Testis (tissue), 2 donors: ENCODE measurements around the gene LSR.

ENCODE experiments used
- POLR2A ChIP-seq: fragments of 450-650 bp; IDR thresholded peaks from one replicate; pipeline ENCODE4 v1.6.1; 2017; ENCODE audit warnings: antibody characterized with exemption, mild to moderate bottlenecking, moderate library complexity
- TF ChIP-seq, protein P1 (sequence below), 3 experiments: fragments of 450-650 bp in 2 of 3; fragments of 200-600 bp in 1 of 3; sonication (generic) in 1 of 3; IDR thresholded peaks; one replicate each; pipeline ENCODE4 v1.5.1; 2016 to 2019; ENCODE audit warnings: antibody characterized with exemption in 3 of 3, mild to moderate bottlenecking in 2 of 3, moderate library complexity in 1 of 3

DNA sequence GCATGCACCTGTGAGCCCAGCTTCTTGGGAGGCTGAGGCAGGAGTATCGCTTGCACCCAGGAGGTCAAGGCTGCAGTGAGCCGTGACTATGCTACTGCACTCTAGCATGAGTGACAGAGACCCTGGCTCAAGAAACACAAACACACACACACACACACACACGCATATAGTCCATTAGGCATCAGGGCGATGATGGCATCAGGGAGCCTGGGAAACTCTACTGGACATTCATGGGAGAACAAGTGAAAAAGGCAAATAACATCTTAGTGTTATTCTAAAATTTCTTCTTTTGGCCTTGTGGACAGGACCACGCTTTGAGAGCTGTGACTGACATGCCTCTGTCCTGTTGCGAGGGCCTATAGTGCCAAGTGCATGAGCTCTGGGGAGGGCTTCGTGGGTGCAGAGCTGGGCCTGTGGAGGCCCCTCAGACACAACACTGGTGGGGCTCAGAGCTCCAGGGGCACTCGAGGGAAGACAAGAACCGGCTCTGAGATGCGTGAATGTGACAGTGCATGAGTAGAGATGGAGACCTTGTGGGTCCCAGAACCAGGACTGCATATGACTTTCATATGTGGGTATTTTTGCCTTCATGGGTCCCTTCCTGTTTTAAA lies 12.0 kb downstream of the LSR start:
- TF ChIP-seq, protein P1, sequence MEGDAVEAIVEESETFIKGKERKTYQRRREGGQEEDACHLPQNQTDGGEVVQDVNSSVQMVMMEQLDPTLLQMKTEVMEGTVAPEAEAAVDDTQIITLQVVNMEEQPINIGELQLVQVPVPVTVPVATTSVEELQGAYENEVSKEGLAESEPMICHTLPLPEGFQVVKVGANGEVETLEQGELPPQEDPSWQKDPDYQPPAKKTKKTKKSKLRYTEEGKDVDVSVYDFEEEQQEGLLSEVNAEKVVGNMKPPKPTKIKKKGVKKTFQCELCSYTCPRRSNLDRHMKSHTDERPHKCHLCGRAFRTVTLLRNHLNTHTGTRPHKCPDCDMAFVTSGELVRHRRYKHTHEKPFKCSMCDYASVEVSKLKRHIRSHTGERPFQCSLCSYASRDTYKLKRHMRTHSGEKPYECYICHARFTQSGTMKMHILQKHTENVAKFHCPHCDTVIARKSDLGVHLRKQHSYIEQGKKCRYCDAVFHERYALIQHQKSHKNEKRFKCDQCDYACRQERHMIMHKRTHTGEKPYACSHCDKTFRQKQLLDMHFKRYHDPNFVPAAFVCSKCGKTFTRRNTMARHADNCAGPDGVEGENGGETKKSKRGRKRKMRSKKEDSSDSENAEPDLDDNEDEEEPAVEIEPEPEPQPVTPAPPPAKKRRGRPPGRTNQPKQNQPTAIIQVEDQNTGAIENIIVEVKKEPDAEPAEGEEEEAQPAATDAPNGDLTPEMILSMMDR (IDR thresholded peaks at IDR 0.05): no peak
- no peak for TF ChIP-seq POLR2A
